HG02610 (cell line): ENCODE data around the gene ZNF284.
"Not testable (repeated sequence)": the region's sequence is repeated elsewhere in the genome, so short reads cannot be mapped to it uniquely, and the experiment has no call there.

ENCODE experiments used
- ATAC-seq: cut with Tn5 transposase; IDR thresholded peaks from one replicate; pipeline ENCODE4 v1.9.1; 2021; ENCODE audit warnings: mild to moderate bottlenecking, moderate library complexity; ENCODE audit not compliant: unreplicated experiment

The ZNF284 gene

DNA sequence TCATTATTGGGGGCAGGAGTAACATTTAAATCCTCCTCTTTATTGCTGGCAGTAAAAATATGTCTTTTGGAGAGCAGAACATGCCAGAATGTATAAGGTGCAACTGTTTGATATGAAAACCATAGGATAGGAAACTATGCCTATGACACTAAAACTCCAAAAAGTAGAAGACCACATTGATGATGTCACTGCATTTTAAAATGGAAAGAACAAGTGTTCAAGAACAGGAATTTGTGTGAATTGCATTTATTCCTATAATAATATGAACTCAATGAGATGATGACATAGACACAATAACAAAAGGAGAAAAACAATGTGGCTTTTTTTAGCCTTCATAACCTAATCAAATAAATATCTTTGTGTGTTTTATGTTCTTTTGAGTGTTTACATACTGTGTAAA, 37.5 kb downstream of the ZNF284 start:
- no peak for ATAC-seq

DNA sequence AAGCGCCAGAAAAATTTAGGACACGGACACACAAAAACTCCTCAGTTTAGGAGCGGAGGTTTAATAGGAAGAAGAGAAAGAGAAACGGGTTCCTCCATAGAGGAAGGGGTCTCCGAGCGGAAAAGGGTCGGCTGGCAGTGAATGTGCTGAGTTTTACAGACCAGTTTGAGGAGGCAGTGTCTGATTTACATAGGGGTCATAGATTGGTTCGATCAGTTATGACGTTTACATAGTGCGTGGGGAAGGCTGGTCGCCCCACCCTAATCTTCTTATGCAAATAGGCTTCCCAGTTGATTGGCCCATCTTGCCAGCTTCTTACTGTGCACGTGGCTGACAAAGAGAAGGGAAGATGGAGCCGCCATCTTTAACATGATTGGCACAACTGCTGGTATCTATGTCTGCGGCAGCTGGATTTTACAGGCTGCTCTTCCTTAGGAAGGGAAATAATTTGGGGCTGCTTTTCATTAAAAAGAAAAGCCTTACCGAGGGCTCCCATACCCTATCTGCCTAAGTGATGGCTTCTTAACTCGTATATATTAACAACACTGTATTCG, 40.0 kb downstream of the ZNF284 start:
- no peak for ATAC-seq

DNA sequence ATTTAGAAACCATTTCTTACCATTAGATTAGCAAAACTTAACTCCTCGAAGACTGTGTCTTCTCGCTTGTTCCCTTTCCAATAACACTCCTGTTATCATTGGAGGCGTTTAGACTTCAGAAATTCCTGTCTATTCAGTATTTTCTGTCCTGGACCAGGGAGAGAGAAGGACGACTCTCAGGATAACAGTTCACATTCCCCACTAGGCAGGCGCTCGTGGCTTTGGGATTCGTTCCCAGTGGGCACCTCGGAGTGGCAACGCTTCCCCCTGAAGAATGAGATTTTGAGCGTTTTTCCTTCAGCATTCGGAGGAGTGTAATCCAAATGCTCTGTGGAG, 40.8 kb downstream of the ZNF284 start:
- peak; percentile 14 for ATAC-seq

DNA sequence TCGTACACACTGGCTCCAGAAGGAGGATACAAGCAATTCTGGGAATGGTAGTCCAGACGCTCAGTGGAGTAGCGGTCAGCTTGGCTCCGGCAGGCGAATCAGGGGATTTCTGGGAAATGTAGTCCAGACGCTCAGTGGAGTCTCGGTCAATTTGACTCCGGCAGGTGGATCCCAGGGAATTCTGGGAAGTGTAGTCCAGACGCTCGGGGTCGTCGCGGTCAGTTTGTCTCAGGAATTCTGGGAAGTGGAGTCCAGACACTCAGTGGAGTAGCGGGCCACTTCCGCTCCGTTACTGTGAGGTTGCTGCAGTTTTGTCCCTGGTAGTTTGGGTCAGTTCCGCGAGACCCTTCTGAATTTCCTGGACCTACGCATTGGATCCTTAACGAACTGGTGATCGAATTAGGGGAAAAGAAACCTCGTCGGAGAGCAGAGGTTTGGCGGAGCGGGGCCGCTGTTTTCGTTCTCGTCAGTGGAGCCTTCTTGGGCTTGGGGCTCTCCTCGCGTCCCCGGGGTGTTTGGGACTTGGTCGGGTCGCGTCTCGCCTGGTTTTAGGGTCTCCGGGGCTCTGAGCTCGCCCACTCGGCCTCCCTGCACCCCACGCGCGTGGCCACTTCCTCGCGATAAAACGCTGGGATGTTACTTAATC, 41.3 kb downstream of the ZNF284 start, which contains the start of gene ZNF225:
Gene ZNF225 (plus strand): TSS at position 262 of the 646 bp plus-strand sequence. CDS start 2,429 bp downstream, outside the sequence.
- ATAC-seq: peak; percentile 90

DNA sequence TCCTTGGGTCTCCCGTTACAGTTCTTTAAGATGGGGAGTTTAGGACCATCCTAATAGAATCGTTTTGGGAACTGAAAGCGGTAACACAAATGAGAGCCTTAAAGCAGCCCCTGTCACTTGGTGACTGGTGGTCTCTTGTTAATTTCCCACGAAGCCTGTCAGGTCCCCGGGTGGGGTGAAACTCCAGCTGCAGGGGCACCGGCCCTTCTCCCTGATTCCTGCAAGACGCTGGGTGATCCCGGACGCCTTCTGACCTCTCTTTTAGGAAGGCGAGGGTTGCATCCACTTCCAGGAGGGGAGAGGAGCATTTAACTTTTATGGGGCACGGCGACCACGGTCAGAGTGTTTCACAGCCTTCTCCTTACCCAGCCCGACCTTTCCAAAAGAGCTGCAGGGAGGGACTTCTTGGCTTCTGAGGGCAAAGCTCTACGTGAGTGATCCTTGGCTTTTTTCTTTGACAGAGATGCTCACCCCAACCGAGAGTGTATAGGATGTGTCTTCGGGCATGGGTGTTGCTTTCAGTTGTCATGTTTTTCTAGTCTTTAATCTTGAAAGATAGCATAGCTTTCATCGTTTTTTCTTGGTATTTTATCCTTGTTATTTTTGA, 41.9 kb downstream of the ZNF284 start:
- ATAC-seq: no peak

DNA sequence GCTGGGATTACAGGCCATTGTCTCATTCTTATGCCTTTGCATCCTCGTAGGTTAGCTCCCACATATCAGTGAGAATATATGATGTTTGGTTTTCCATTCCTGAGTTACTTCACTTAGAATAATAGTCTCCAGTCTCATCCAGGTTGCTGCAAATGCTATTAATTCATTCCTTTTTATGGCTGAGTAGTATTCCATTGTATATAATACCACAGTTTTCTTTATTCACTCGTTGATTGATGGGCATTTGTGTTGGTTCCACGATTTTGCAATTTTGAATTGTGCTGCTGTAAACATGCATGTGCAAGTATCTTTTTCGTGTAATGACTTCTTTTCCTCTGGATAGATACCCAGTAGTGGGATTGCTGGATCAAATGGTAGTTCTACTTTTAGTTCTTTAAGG, 49.2 kb downstream of the ZNF284 start:
- ATAC-seq: not testable (repeated sequence)

DNA sequence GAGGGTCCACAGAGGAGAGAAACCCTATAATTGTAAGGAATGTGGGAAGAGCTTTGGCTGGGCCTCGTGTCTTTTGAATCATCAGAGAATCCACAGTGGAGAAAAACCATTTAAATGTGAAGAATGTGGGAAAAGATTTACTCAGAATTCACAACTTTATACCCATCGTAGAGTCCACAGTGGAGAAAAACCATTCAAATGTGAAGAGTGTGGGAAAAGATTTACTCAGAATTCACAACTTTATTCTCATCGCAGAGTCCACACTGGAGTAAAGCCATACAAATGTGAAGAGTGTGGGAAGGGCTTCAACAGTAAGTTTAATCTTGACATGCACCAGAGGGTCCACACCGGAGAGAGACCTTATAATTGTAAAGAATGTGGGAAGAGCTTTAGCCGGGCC, 60.0 kb downstream of the ZNF284 start:
- ATAC-seq: no peak
